Activated CD8-positive, alpha-beta memory T cell treated with anti-CD3 and anti-CD28 coated beads, Interleukin-2, amount 50 U/mL, for 1 hour (primary cell): Measurements from ENCODE around the gene KANSL1L.

Source experiments
- DNase-seq: peaks from one replicate; pipeline ENCODE4 v3.0.0-alpha.2; 2020; ENCODE audit errors: extremely low read depth

Gene KANSL1L

DNA sequence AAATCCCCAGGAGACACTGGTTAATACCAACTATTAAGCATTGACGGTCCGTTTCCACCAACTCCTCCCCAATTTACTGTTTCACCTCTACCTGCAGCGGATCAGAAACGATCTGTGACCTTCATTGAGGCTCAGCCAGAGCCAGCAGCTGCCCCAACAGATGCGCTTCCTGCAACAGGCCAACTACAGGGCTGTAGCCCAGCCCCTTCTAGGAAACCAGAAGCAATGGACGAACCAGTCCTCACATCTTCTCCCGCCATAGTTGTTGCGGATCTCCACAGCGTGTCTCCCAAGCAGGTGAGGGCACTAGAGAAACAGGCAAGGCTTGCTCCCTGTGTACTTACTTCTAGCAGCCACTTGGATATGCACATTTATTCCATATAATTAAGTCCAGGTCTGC is 177.2 kb downstream of the KANSL1L start:
- DNase-seq = no peak

DNA sequence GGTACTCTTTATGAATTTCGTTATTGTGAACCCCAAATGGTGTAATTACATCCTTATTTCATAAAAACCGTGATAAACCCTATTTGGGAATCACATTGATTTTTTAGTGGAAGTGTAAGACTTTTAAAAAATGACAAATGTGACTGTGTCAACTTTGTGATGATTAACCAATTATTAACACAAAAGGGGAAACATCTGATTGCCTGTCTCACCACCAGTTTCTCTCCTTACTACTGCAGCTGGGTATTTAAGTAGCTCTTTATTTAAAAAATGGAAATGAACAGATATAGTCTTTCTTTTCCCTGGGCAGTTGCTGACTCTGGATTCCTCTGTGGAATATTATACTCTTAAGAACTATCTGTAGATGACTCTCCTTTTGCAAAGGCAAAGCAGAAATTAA is 180.4 kb downstream of the KANSL1L start:
- DNase-seq = no peak

DNA sequence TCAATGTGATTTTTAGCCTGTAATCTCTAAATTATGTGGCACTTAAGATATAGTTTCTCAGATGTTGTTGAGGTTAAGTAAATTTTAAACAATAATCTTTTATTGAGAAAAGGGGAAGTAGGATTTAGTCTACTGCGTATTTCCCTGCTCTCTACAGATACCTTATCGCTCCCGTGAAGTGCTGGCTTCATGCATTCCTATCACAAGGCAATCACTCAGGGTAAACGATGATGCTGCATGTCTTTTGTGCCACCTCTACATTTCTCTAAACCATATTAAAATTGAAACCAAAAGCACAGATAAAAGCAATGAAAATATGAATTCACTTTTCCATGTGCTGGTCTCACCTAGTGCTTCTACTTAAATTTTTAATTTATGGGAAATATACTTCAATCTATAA is 183.2 kb downstream of the KANSL1L start:
- DNase-seq = no peak

DNA sequence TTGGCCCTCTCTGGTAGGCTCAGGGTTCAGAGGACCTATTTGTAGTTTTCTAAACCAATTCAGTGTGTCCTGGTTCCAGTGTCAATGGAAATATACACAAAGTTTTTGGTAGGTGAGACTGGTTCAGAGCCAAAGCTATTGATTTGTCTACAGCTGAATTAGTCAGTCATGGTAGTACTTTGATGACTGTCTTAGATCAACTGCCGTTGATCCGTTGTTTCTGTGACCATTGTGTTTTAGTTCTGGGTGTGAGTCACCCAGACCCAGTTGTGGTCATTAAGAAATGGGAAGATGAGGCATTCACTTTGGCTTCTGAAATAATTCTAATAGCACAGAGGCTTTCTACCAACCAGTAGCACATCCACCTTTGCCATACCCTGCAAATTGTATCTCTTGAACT is 184.8 kb downstream of the KANSL1L start:
- no peak for DNase-seq

DNA sequence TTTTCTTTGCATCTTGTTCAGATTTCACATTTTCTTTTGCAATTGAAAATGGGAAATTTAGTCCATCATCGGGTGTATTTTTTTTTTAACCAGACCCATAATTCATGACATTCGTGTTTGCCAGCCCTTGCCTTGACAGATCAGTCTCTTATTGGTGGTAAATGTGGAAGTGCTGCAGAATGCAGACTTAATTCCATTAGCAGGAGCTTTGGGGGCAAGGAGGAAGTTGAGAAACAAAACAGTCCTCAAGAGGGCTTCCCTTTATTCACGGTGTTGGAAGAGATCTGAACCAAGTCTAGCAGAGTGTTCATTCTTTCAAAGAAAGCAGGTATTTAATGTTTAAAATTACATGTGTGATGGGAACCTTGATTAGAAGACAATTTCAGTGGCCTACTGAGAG is 185.3 kb downstream of the KANSL1L start:
- DNase-seq = no peak

DNA sequence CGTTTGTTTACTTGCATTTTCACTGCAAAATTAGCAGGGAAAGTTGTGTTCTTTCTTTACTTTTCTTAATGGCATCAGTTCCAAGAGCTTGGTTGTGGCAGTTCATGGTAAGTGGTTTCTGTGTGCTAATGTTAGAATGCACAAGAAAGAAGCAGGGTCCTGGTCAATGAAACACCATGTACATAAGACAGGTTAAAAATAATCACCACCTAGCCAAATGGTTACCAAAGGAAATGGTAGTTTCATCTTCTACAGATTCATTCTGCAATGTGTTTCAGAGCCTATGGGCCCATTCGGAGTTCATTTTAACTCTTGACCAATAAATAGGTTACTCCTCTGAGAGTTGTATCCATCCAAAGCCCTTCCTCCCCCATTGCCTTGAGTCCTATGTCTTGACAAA is 186.9 kb downstream of the KANSL1L start:
- no peak for DNase-seq

DNA sequence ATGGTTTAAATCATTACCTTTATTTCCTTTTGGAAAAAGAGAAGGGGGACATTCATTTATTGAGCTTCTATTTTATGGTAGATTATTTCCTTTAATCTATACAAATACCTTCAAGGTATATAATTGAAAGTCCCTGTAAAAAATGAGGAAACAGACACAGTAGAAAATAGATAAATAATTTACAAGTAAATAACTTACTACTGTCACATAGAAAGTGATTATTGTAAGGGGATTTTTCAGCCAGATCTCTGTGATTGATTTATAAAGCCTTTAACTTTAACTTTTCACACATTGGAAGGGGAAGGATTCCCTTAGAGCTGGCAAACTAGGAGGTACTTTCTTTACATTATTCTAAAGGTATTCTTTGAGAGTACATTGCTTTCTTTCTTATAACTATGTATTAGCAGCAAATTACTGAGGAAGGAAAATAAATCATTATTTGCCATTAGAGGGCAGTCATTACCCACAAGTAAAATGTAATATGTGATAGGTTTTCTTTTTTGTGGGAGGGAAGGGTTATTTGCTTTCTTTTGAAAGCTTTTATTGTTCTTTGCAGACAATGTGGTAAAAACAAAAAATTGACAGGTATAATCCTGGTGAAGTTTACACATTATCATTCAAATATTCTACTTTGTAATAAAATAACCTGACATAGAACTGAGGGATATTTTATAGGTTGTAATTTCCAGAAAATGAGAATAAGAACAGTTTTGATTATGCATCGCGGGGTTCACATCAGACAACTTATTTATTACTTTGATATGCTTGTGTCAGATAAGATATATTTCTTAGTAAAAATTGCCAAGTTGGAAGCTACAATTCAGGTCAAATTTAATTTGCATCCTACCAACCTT is 193.6 kb downstream of the KANSL1L start:
- no peak for DNase-seq

DNA sequence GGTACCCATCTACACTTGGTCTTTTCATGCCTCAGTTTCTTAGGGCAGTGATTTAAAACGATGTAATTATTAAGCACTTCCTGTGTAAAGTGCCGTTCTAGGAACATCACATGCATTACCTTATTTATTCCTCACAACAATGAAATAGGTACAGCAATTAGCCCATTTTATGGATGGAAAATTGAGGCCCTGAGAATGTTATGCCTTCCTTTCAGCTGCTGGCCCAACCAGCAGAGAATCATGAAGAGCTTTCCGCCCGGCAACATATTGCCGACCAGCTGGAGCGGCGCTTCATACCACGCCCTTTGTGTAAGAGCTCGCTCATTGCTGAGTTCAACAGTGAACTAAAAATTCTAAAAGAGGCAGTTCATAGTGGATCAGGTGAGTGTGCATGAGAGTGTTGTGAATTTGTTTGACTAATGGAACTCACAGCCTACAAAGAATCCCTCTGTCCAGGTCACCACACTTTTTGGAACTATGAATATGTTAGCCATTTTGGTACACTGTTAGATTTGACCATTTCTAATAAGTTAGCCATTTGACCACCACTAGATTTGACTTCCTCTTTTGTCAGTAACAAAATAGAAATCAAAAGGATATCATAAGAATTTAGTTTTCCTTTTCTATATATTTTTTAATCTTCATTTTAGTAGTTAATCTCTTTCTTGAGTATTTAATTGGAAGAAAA is 194.4 kb downstream of the KANSL1L start:
- DNase-seq = no peak

DNA sequence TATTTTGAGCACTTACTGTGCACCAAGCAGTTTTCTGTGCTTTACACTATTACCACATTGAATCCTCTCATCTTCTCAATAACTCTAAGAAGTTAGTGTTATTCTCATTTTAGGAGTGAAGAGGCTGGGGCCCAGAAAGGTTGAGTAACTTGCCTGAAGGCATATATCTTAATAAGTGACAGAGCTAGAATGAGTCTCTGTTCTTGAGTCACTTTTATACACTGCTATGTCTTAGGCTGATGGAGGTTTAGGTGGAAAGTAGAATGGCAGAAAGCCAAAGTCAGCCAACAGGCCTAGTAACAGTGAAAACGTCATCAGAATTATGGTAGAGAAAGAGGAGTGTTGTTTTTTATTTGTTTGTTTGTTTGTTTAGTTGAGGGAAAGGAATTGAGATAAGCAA is 196.6 kb downstream of the KANSL1L start:
- no peak for DNase-seq

DNA sequence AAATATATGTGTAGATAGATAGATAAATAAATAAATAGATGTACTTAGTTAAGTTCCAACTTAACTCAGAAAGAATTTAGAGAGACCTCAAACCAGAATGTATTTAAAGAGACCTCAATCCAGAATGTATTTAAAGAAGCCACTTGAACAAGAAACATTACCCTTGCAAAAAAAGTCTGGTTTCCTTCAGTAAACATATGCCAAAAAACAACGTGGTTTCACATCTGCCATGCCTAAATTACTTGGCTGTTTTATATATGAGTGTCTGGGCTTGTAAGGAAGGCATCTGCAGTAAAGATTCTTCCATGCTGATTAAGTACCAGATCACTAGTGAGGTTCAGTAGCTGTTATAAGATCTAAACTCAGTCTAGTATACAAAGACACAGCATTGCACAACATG is 197.9 kb downstream of the KANSL1L start:
- DNase-seq = no peak
